ENCODE results near the gene TOGARAM2. TPM values are rescaled to one million over a fixed set of nuclear protein-coding genes. Genes with fewer than 3 reads are reported as not detected.
A peak's percentile ranks its signal among the peaks of the same experiment; 100 is the strongest.

Gene TOGARAM2
- total RNA-seq, 2 donors from 2014 or later = 0.24 to 0.59 TPM

GRCh38 chr2:29006092-29006979, 25.2 kb downstream of the TOGARAM2 start:
- no peaks in the 10 kb centered on the region for H3K27me3 ChIP-seq
- no peak overlapping the region for H3K4me3 ChIP-seq
- H3K27ac ChIP-seq = no peak overlapping the region
- H3K9me3 ChIP-seq = no peaks in the 10 kb centered on the region
- intact Hi-C loops (cut with DNase I) = loop anchor here (5.0 kb wide), 1 partner anchor 444 kb away; no protein-coding TSS in a partner anchor
- no peak overlapping the region for H3K9ac ChIP-seq (ENCODE audit: low read depth in 2 of 2, low read length in 2 of 2)
- H3K36me3 ChIP-seq = no peaks in the 10 kb centered on the region
- DNase-seq = no peak
- no peak for TF ChIP-seq CTCF (IDR thresholded peaks at IDR 0.05)
- H3K4me1 ChIP-seq = no peaks in the 10 kb centered on the region

GRCh38 chr2:29006980-29007301, 25.8 kb downstream of the TOGARAM2 start:
- no peaks in the 10 kb centered on the region for H3K4me1 ChIP-seq
- no peaks in the 10 kb centered on the region for H3K27me3 ChIP-seq
- no peak overlapping the region for H3K27ac ChIP-seq
- no peak for DNase-seq
- no peak for TF ChIP-seq CTCF (IDR thresholded peaks at IDR 0.05)
- no peak overlapping the region for H3K9ac ChIP-seq (ENCODE audit: low read depth in 2 of 2, low read length in 2 of 2)
- no peaks in the 10 kb centered on the region for H3K9me3 ChIP-seq
- no peaks in the 10 kb centered on the region for H3K36me3 ChIP-seq
- H3K4me3 ChIP-seq = no peak overlapping the region
- intact Hi-C loops (cut with DNase I) = loop anchor here (5.0 kb wide), 1 partner anchor 445 kb away; no protein-coding TSS in a partner anchor

- H3K9me3 ChIP-seq = no peaks in the 10 kb centered on the region
- no peaks in the 10 kb centered on the region for H3K36me3 ChIP-seq
- H3K9ac ChIP-seq (ENCODE audit: low read depth in 2 of 2, low read length in 2 of 2) = no peak overlapping the region
- no peaks in the 10 kb centered on the region for H3K4me1 ChIP-seq
- no peaks in the 10 kb centered on the region for H3K27me3 ChIP-seq
- TF ChIP-seq CTCF (IDR thresholded peaks at IDR 0.05) = no peak
- no peak overlapping the region for H3K4me3 ChIP-seq
- no peak overlapping the region for H3K27ac ChIP-seq
- no peak for DNase-seq
- intact Hi-C loops (cut with DNase I) = loop anchor here (5.0 kb wide), 1 partner anchor 447 kb away; no protein-coding TSS in a partner anchor
Observed at GRCh38 chr2:29009270-29009669, 28.2 kb downstream of the TOGARAM2 start.

- Histone ChIP-seq H3K4me1 (no peaks in the 10 kb centered on the region), H3K9ac (ENCODE audit: low read depth in 2 of 2, low read length in 2 of 2) (no peak overlapping the region), H3K4me3 (no peak overlapping the region), H3K9me3 (no peaks in the 10 kb centered on the region), H3K27me3 (no peaks in the 10 kb centered on the region), H3K27ac (peak overlapping the region; percentile 0), H3K36me3 (no peaks in the 10 kb centered on the region)
- intact Hi-C loops (cut with DNase I) = loop anchor here (5.0 kb wide), 1 partner anchor 448 kb away; no protein-coding TSS in a partner anchor
- TF ChIP-seq CTCF (IDR thresholded peaks at IDR 0.05) = no peak
- DNase-seq = no peak
Observed at GRCh38 chr2:29009711-29010677, 28.9 kb downstream of the TOGARAM2 start.

- no peak overlapping the region for H3K9ac ChIP-seq (ENCODE audit: low read depth in 2 of 2, low read length in 2 of 2)
- DNase-seq = no peak
- no peaks in the 10 kb centered on the region for H3K27me3 ChIP-seq
- no peak for TF ChIP-seq CTCF (IDR thresholded peaks at IDR 0.05)
- no peaks in the 10 kb centered on the region for H3K36me3 ChIP-seq
- no peak overlapping the region for H3K4me3 ChIP-seq
- intact Hi-C loops (cut with DNase I) = no loop called here
- no peaks in the 10 kb centered on the region for H3K9me3 ChIP-seq
- H3K27ac ChIP-seq = peak overlapping the region; percentile 50
- H3K4me1 ChIP-seq = no peaks in the 10 kb centered on the region
Observed at GRCh38 chr2:29010946-29011345, 29.8 kb downstream of the TOGARAM2 start.

All from colonic mucosa (tissue), 4 donors.